Nephron (organoid): ENCODE data around the gene MMP12.

Source experiments
- H3K27ac Mint-ChIP-seq, 3 experiments: 2 replicates each; pipeline ENCODE4 v1.8.0; 2020; ENCODE audit warnings: mixed read lengths in 3 of 3, mild to moderate bottlenecking in 2 of 3, moderate library complexity in 1 of 3
- H3K27me3 Mint-ChIP-seq: 2 replicates; pipeline ENCODE4 v1.8.0; 2021; ENCODE audit warnings: low read depth, mild to moderate bottlenecking, moderate library complexity, mixed read lengths
- H3K36me3 Mint-ChIP-seq: 2 replicates; pipeline ENCODE4 v1.8.0; 2020; ENCODE audit warnings: low read depth, mixed read lengths
- H3K4me1 Mint-ChIP-seq: 2 replicates; pipeline ENCODE4 v1.8.0; 2020; ENCODE audit warnings: mixed read lengths
- H3K4me3 Mint-ChIP-seq, 3 experiments: 2 replicates each; pipeline ENCODE4 v1.8.0; 2020; ENCODE audit warnings: mild to moderate bottlenecking in 3 of 3, mixed read lengths in 3 of 3, moderate library complexity in 2 of 3
- H3K9me3 Mint-ChIP-seq: 2 replicates; pipeline ENCODE4 v1.8.0; 2020; ENCODE audit warnings: mixed read lengths
- CTCF ChIP-seq, 3 experiments: fragments of 200-600 bp; sonication (generic); IDR thresholded peaks; one replicate each; pipeline ENCODE4 v1.5.0; 2021; ENCODE audit warnings: antibody characterized with exemption in 3 of 3; ENCODE audit not compliant: unreplicated experiment in 3 of 3

MMP12 gene

DNA sequence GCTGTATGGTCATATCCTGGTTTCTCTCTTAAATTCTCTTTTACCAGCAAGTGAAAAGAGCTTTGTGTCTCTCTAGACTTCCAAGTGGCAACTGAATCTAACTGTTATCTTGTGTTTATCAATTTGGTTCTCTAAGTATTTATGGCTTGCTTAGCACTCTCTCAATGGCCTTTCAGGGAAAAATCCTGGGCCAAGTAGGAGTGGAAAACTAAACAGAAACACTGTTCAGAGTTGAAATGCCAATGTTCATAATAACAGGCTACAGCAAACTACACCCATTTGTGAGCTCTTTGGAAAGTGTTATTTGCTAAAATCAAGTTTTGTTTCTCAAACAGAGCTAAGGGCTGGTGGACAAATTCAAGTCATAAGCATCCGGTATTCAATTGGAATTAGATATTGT, 10.1 kb downstream of the MMP12 start:
- no peak overlapping the region for H3K27ac Mint-ChIP-seq
- H3K27me3 Mint-ChIP-seq: no peaks in the 10 kb centered on the region
- no peak for TF ChIP-seq CTCF (IDR thresholded peaks at IDR 0.05; ENCODE audit: unreplicated experiment in 3 of 3)
- no peaks in the 10 kb centered on the region for H3K36me3 Mint-ChIP-seq
- no peak overlapping the region for H3K4me3 Mint-ChIP-seq
- no peaks in the 10 kb centered on the region for H3K4me1 Mint-ChIP-seq
- H3K9me3 Mint-ChIP-seq: no peaks in the 10 kb centered on the region

DNA sequence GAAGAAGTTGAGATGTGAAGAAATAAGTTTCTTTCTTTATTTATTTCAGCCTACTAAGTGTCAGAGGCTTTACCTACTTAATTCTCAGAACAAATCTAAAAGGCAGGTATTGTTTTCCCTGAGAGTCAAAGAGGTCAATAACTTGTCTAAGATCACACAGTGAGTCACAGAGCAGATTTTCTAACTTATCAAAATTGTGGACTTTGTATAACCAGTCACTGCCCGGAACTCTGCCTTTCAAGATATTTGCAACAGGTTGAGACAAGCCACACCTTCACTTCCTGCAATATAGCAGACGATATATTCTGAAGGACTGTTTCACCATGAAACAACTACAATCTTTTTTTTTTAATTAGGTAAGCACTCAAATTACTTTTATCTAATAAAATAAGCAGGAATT, 20.8 kb downstream of the MMP12 start:
- no peak for TF ChIP-seq CTCF (IDR thresholded peaks at IDR 0.05; ENCODE audit: unreplicated experiment in 3 of 3)
- Mint-ChIP-seq H3K27me3 (no peaks in the 10 kb centered on the region), H3K4me3 (no peak overlapping the region), H3K36me3 (no peaks in the 10 kb centered on the region), H3K27ac (no peak overlapping the region), H3K4me1 (peaks cover 13% of the 10 kb centered on the region), H3K9me3 (no peaks in the 10 kb centered on the region)

DNA sequence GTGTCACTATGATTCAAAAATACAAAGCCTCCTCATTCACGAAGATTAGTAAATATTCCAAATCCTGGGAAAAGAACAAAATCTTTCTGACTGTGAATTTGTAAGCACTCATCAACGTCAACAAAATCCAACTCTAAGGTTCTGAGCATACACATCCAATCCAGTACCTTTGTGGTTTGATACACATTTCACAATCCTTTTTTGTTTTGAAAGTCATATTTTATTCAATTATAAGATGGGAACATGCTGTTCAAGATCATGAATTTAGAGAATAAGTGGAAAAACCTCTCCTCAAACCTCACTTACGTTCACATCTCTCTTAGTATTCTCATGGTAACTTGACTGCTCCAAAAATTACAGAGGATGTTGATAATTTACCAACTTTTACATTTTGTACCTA, 21.7 kb downstream of the MMP12 start:
- peaks cover 16% of the 10 kb centered on the region for H3K4me1 Mint-ChIP-seq
- H3K27me3 Mint-ChIP-seq: no peaks in the 10 kb centered on the region
- H3K27ac Mint-ChIP-seq: no peak overlapping the region
- H3K36me3 Mint-ChIP-seq: no peaks in the 10 kb centered on the region
- H3K9me3 Mint-ChIP-seq: no peaks in the 10 kb centered on the region
- no peak for TF ChIP-seq CTCF (IDR thresholded peaks at IDR 0.05; ENCODE audit: unreplicated experiment in 3 of 3)
- no peak overlapping the region for H3K4me3 Mint-ChIP-seq

DNA sequence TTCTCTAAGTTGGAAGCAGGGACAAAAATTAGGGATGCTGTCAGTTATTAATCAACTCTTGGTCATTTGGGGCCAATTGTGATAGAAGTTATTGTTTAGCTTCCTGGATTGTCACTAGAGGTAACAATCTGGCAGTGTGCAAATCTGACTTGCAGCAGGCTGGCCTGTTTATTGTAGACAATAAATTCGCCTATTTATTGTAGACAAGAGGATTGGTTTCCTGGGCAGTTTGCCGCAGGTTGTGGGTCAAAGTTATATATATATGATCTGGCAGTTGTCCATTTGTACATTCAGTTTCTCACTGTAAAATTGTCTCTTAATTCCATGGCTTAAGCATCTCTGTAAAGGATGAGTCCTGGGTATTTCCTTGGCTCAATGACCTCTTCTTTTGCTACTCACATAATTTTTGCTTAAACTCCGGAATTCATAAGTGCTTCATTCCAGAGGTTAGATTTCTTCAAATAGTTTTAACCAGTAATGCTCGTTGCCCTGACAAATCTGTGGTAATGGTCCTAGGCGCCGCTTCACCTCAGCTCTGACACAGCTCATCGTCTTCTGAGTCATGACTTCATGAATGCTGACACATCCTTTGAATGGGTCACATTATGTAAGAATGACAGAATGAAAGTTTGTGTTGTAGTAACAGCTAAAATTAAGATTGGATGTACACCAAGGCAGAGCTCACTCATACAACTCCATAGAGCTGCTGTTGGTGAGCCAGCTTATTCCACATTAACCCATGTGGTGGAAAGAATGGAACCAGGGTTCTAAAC, 23.6 kb downstream of the MMP12 start:
- Mint-ChIP-seq H3K4me3 (no peak overlapping the region), H3K4me1 (peaks cover 16% of the 10 kb centered on the region), H3K9me3 (no peaks in the 10 kb centered on the region), H3K27ac (no peak overlapping the region), H3K36me3 (no peaks in the 10 kb centered on the region), H3K27me3 (no peaks in the 10 kb centered on the region)
- no peak for TF ChIP-seq CTCF (IDR thresholded peaks at IDR 0.05; ENCODE audit: unreplicated experiment in 3 of 3)

DNA sequence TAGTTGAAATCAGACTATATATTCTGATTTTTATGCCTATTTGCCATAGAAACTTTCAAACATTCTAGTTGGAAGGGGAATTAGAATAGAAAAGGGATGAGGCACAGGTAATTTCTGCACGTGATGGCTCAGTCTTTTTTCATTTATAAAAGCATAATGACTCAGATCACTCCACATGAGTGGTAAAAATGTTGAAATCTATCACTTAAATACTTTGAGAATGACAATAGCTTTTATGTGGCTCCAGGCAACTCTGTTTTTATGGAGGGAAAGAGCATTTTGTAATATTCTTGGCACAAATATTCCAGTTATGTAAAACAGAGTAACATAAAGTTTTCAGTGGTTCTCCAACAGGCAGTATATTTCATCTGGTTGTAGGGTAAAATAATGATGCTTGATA, 25.5 kb downstream of the MMP12 start:
- Mint-ChIP-seq H3K27ac (no peak overlapping the region), H3K4me1 (peaks cover 21% of the 10 kb centered on the region), H3K4me3 (no peak overlapping the region), H3K36me3 (no peaks in the 10 kb centered on the region), H3K9me3 (no peaks in the 10 kb centered on the region), H3K27me3 (no peaks in the 10 kb centered on the region)
- no peak for TF ChIP-seq CTCF (IDR thresholded peaks at IDR 0.05; ENCODE audit: unreplicated experiment in 3 of 3)

GRCh38 chr11:102846292-102846691, 28.5 kb downstream of the MMP12 start:
- no peak overlapping the region for H3K4me3 Mint-ChIP-seq
- no peak for TF ChIP-seq CTCF (IDR thresholded peaks at IDR 0.05; ENCODE audit: unreplicated experiment in 3 of 3)
- H3K27ac Mint-ChIP-seq: no peak overlapping the region
- peaks cover 27% of the 10 kb centered on the region for H3K4me1 Mint-ChIP-seq
- no peaks in the 10 kb centered on the region for H3K27me3 Mint-ChIP-seq
- no peaks in the 10 kb centered on the region for H3K9me3 Mint-ChIP-seq
- H3K36me3 Mint-ChIP-seq: no peaks in the 10 kb centered on the region
